H1 (cell line): ENCODE measurements around the gene COL6A2. TPM values are rescaled to one million over a fixed set of nuclear protein-coding genes. Genes with fewer than 3 reads are reported as not detected.

Experiments
- CTCF ChIA-PET: fragments of 300-600 bp; sonication (Branson Sonifier 250); formaldehyde crosslinking; loops from one replicate; lab custom pipeline; 2021; ENCODE audit not compliant: partially characterized antibody; lab: Charles Lee
- POLR2A ChIA-PET: fragments of 300-600 bp; sonication (Branson Sonifier 250); formaldehyde crosslinking; loops from one replicate; lab custom pipeline; 2021; ENCODE audit warnings: inconsistent platforms; ENCODE audit not compliant: partially characterized antibody; lab: Charles Lee
- DNase-seq, 2 experiments: peaks; one replicate each; pipeline versions ENCODE4 v3.0.0 to v3.0.0-alpha.2; 2010 to 2022; ENCODE audit warnings: low spot score in 2 of 2, low read depth in 1 of 2, mixed read lengths in 1 of 2
- FAIRE-seq: peaks from 2 replicates; lab custom pipeline; 2011; peaks lifted over from hg19 to GRCh38; lab: Jason Lieb, UNC
- H2AFZ ChIP-seq: 2 replicates; pipeline ENCODE4 v1.8.1; 2012; ENCODE audit warnings: low read length, inconsistent platforms
- H2AK5ac ChIP-seq: 2 replicates; pipeline ENCODE4 v1.6.1; 2013; ENCODE audit warnings: low read depth, low read length
- H2BK120ac ChIP-seq: replicated peaks from 2 replicates; pipeline ENCODE3; 2013; ENCODE audit warnings: low read depth, low read length, inconsistent platforms
- H2BK12ac ChIP-seq: 2 replicates; pipeline ENCODE4 v1.6.1; 2013; ENCODE audit warnings: low read depth, low read length
- H2BK15ac ChIP-seq: 2 replicates; pipeline ENCODE4 v1.6.1; 2013; ENCODE audit warnings: low read length
- H2BK20ac ChIP-seq: 2 replicates; pipeline ENCODE4 v1.6.1; 2013; ENCODE audit warnings: low read length
- H2BK5ac ChIP-seq: 2 replicates; pipeline ENCODE4 v1.6.1; 2013; ENCODE audit warnings: low read depth, low read length
- H3K14ac ChIP-seq: 2 replicates; pipeline ENCODE4 v1.6.1; 2013; ENCODE audit warnings: inconsistent platforms; ENCODE audit not compliant: insufficient read length
- H3K18ac ChIP-seq: 2 replicates; pipeline ENCODE4 v1.6.1; 2013; ENCODE audit warnings: low read length; ENCODE audit errors: extremely low read depth
- H3K23ac ChIP-seq: 2 replicates; pipeline ENCODE4 v1.6.1; 2013; ENCODE audit warnings: inconsistent platforms; ENCODE audit not compliant: insufficient read length
- H3K23me2 ChIP-seq: 2 replicates; pipeline ENCODE4 v1.6.1; 2013; ENCODE audit warnings: low read depth, low read length
- H3K27ac ChIP-seq: 2 replicates; pipeline ENCODE4 v1.6.1; 2011; ENCODE audit warnings: low read depth, low read length, inconsistent platforms
- H3K27me3 ChIP-seq, 4 experiments: replicated peaks in 1 of 4; 1 replicate in 1 of 4; 2 replicates in 3 of 4; pipeline versions ENCODE4 v1.6.1 to v1.8.1; 2011 to 2013; ENCODE audit warnings: low read length in 3 of 4, mild to moderate bottlenecking in 3 of 4, inconsistent platforms in 2 of 4, mixed read lengths in 2 of 4, moderate library complexity in 1 of 4; ENCODE audit not compliant: control insufficient read depth in 3 of 4, insufficient read depth in 3 of 4; ENCODE audit errors: extremely low read depth in 1 of 4
- H3K36me3 ChIP-seq, 4 experiments: 2 replicates each; pipeline versions ENCODE4 v1.6.1 to v1.8.1; 2011 to 2013; ENCODE audit warnings: mild to moderate bottlenecking in 4 of 4, low read length in 3 of 4, moderate library complexity in 2 of 4, control low read depth in 1 of 4, inconsistent platforms in 1 of 4; ENCODE audit not compliant: insufficient read depth in 4 of 4, control insufficient read depth in 2 of 4
- H3K4ac ChIP-seq: replicated peaks from 2 replicates; pipeline ENCODE3; 2013; ENCODE audit warnings: low read length, low read depth, mixed read lengths, inconsistent platforms; ENCODE audit not compliant: insufficient read length
- H3K4me1 ChIP-seq, 4 experiments: replicated peaks in 1 of 4; 1 replicate in 1 of 4; 2 replicates in 3 of 4; pipeline versions ENCODE4 v1.6.1 to v1.8.1; 2011 to 2013; ENCODE audit warnings: low read length in 3 of 4, inconsistent platforms in 2 of 4, mixed read lengths in 1 of 4; ENCODE audit not compliant: insufficient read depth in 4 of 4, control insufficient read depth in 3 of 4
- H3K4me2 ChIP-seq, 2 experiments: 2 replicates each; pipeline versions ENCODE4 v1.6.1 to v1.8.1; 2011 to 2013; ENCODE audit warnings: low read depth in 2 of 2, low read length in 2 of 2, control low read depth in 1 of 2, inconsistent platforms in 1 of 2, mild to moderate bottlenecking in 1 of 2; ENCODE audit not compliant: insufficient read depth in 1 of 2
- H3K4me3 ChIP-seq, 4 experiments: fragments of 200-600, 300-600 bp in 1 of 4; sonication (generic), shearing (Covaris generic), sonication (Bioruptor Twin) in 1 of 4; 2 replicates each; pipeline versions ENCODE4 v1.5.1 to v1.8.1; 2011 to 2016; ENCODE audit warnings: low read length in 4 of 4, low read depth in 3 of 4, control low read depth in 2 of 4, inconsistent platforms in 2 of 4, mild to moderate bottlenecking in 2 of 4, mixed read lengths in 1 of 4, moderate library complexity in 1 of 4; ENCODE audit not compliant: insufficient read depth in 2 of 4; ENCODE audit errors: extremely low read depth in 1 of 4
- H3K56ac ChIP-seq: replicated peaks from 2 replicates; pipeline ENCODE3; 2013; ENCODE audit warnings: low read depth, mild to moderate bottlenecking, mixed read lengths, low read length, inconsistent platforms; ENCODE audit not compliant: insufficient read length
- H3K79me1 ChIP-seq: 2 replicates; pipeline ENCODE4 v1.6.1; 2013; ENCODE audit warnings: low read depth, low read length, control low read depth
- H3K79me2 ChIP-seq, 2 experiments: 2 replicates each; pipeline versions ENCODE4 v1.6.1 to v1.8.1; 2012 to 2013; ENCODE audit warnings: low read length in 2 of 2, mild to moderate bottlenecking in 2 of 2, inconsistent platforms in 1 of 2; ENCODE audit not compliant: insufficient read depth in 2 of 2, control insufficient read depth in 1 of 2
- H3K9ac ChIP-seq, 4 experiments: replicated peaks in 1 of 4; 1 replicate in 1 of 4; 2 replicates in 3 of 4; pipeline versions ENCODE4 v1.6.1 to v1.8.1; 2011 to 2013; ENCODE audit warnings: low read depth in 3 of 4, low read length in 3 of 4, control low read depth in 2 of 4, mild to moderate bottlenecking in 2 of 4, moderate library complexity in 2 of 4, inconsistent platforms in 1 of 4; ENCODE audit errors: extremely low read depth in 1 of 4
- H3K9me3 ChIP-seq, 2 experiments: 2 replicates each; pipeline versions ENCODE4 v1.6.1 to v1.8.1; 2012 to 2013; ENCODE audit warnings: mild to moderate bottlenecking in 2 of 2, moderate library complexity in 2 of 2, control low read depth in 1 of 2, inconsistent platforms in 1 of 2, low read depth in 1 of 2, low read length in 1 of 2, mixed read lengths in 1 of 2; ENCODE audit not compliant: insufficient read depth in 2 of 2
- H4K20me1 ChIP-seq, 2 experiments: replicated peaks in 1 of 2; 2 replicates each; pipeline versions ENCODE3 to v1.8.1; 2011 to 2013; ENCODE audit warnings: inconsistent platforms in 2 of 2, low read length in 2 of 2, mild to moderate bottlenecking in 1 of 2; ENCODE audit not compliant: insufficient read depth in 2 of 2, control insufficient read depth in 1 of 2
- H4K5ac ChIP-seq: 2 replicates; pipeline ENCODE4 v1.6.1; 2013; ENCODE audit warnings: low read length, low read depth, mixed read lengths, inconsistent platforms; ENCODE audit not compliant: insufficient read length
- H4K8ac ChIP-seq: 2 replicates; pipeline ENCODE4 v1.8.0; 2013; ENCODE audit warnings: mild to moderate bottlenecking, moderate library complexity, low read length, inconsistent platforms; ENCODE audit not compliant: insufficient read depth; ENCODE audit errors: extremely low read depth
- H4K91ac ChIP-seq: replicated peaks from 2 replicates; pipeline ENCODE3; 2013; ENCODE audit warnings: low read length, mixed read lengths, inconsistent platforms; ENCODE audit not compliant: insufficient read length
- ASH2L ChIP-seq: fragments of 200-600, 300-600 bp; sonication (generic); IDR thresholded peaks from one replicate; pipeline ENCODE4 v1.7.1; 2017; ENCODE audit warnings: low read length
- ATF2 ChIP-seq: IDR thresholded peaks from 2 replicates; pipeline ENCODE4 v1.6.1; 2012; ENCODE audit warnings: low read length, inconsistent platforms
- CBX5 ChIP-seq: fragments of 300-800, 300-1000 bp; sonication (generic); IDR thresholded peaks from 2 replicates; pipeline ENCODE4 v1.7.1; 2016; ENCODE audit warnings: antibody characterized with exemption, low read length, low read depth
- CBX8 ChIP-seq: fragments of 300-800, 300-1000 bp; sonication (generic); IDR thresholded peaks from 2 replicates; pipeline ENCODE4 v1.7.1; 2016; ENCODE audit warnings: low read depth, low read length, borderline replicate concordance
- CEBPB ChIP-seq: IDR thresholded peaks from 2 replicates; pipeline ENCODE4 v1.6.1; 2012; ENCODE audit warnings: low read depth, low read length
- GTF2F1 ChIP-seq: IDR thresholded peaks from 2 replicates; pipeline ENCODE4 v1.6.1; 2012; ENCODE audit warnings: low read depth, low read length, improper control_type of control experiment, borderline replicate concordance
- MAFK ChIP-seq: IDR thresholded peaks from 2 replicates; pipeline ENCODE4 v1.6.1; 2012; ENCODE audit warnings: low read depth, mild to moderate bottlenecking, improper control_type of control experiment, low read length
- POU5F1 ChIP-seq: IDR thresholded peaks from 2 replicates; pipeline ENCODE4 v1.6.1; 2011; ENCODE audit warnings: low read depth, mild to moderate bottlenecking, low read length, moderate library complexity
- RXRA ChIP-seq: IDR thresholded peaks from 2 replicates; pipeline ENCODE4 v1.6.1; 2011; ENCODE audit warnings: low read depth, mild to moderate bottlenecking, low read length, moderate library complexity; ENCODE audit not compliant: insufficient read depth
- TAF1 ChIP-seq: IDR thresholded peaks from 2 replicates; pipeline ENCODE4 v1.6.1; 2011; ENCODE audit warnings: mild to moderate bottlenecking, low read depth, low read length
- ZNF274 ChIP-seq: IDR thresholded peaks from 2 replicates; pipeline ENCODE4 v1.7.0; 2012; ENCODE audit warnings: low read length, borderline replicate concordance; ENCODE audit errors: extremely low read depth
- WGBS, 2 experiments: shearing (Covaris generic) in 1 of 2; methylation state at CpG; one replicate each; pipeline versions ENCODE4 v1.1.6 to v1.1.7; 2013 to 2015; ENCODE audit warnings: low lambda C conversion rate in 2 of 2, mixed read lengths in 2 of 2, inconsistent platforms in 1 of 2, low coverage in 1 of 2, missing lambda C conversion rate in 1 of 2; ENCODE audit not compliant: insufficient replicate concordance in 2 of 2, insufficient coverage in 1 of 2, insufficient read length in 1 of 2; ENCODE audit errors: extremely low coverage in 1 of 2, missing lambda C conversion rate in 1 of 2; 5-methylcytosine and 5-hydroxymethylcytosine counted together
- polyA plus RNA-seq, 7 experiments: library from polyadenylated mRNA; depleted of rRNA in 3 of 7; stranded (reverse) in 5 of 7; unstranded in 2 of 7; fragments of >200 nt in 5 of 7; fragments of 200-250 nt in 2 of 7; gene quantifications; 1 replicate in 5 of 7; 2 replicates in 1 of 7; 4 replicates in 1 of 7; pipeline versions ENCODE4 v1.2.1 to v1.2.3, GENCODE V29; 2011 to 2013; ENCODE audit warnings: missing spikeins in 2 of 7, mixed read lengths in 2 of 7
- total RNA-seq: library from RNA; stranded (reverse); fragmentation: NEBNext Ultra II Directional; extraction: Animal tissue kit (Norgen Biotek cat#: 25700); gene quantifications from 2 replicates; pipeline ENCODE4 v1.2.1, GENCODE V29; 2021
- TF ChIP-seq, protein P1 (sequence below): IDR thresholded peaks from 2 replicates; pipeline ENCODE4 v1.6.1; 2012; ENCODE audit warnings: inconsistent platforms

Gene COL6A2
- total and polyA plus RNA-seq, 2 of the 8 experiments (the other 6 are each of a cell fraction or from before 2014, with no cell fraction given): 60.1 to 62.7 TPM

GRCh38 chr21:46150073-46150472, 52.2 kb downstream of the COL6A2 start:
- no peak for FAIRE-seq
- no peak overlapping the region; the same call in 1 of the 2 replicates for H3K18ac ChIP-seq
- no peaks in the 10 kb centered on the region for H4K20me1 ChIP-seq
- no peak overlapping the region for H2BK120ac ChIP-seq
- no peak overlapping the region for H3K4me3 ChIP-seq
- H4K8ac ChIP-seq: peak overlapping the region; percentile 45
- H3K23me2 ChIP-seq: no peaks in the 10 kb centered on the region
- no peaks in the 10 kb centered on the region; a peak in 1 of 8 replicates for H3K36me3 ChIP-seq
- no peak overlapping the region for H3K56ac ChIP-seq
- H3K27me3 ChIP-seq: no peaks in the 10 kb centered on the region
- H4K91ac ChIP-seq: peak overlapping the region; percentile 81
- H2BK15ac ChIP-seq: 0 out of 2 replicates have a peak overlapping the region, but pooled peaks have one; percentile 8
- peaks cover 0 to 24% (median 15%) of the 10 kb centered on the region in 4 experiments; a peak in 5 of 7 replicates for H3K4me1 ChIP-seq
- H3K4ac ChIP-seq: no peak overlapping the region
- H3K79me1 ChIP-seq: no peaks in the 10 kb centered on the region
- 0 out of 2 replicates have a peak overlapping the region, but pooled peaks have one; percentile 33 for H2BK12ac ChIP-seq
- WGBS, 2 experiments: 97% methylated on average over 11 of the region's 19 CpGs; no CpG with 5 or more reads in 1 of the 2 experiments
- ChIA-PET POLR2A (interaction anchor here (3.5 kb wide), 1 partner anchor 8 kb away, joined by 12 read pairs; no protein-coding TSS in a partner anchor), CTCF (interaction anchor here (0.8 to 1.9 kb wide), 4 partner anchors 11 to 180 kb away, joined by 3 to 7 read pairs (median 4); no protein-coding TSS in a partner anchor)
- H3K9me3 ChIP-seq: peaks cover 0 to 4% of the 10 kb centered on the region in 2 experiments; a peak in 1 of 4 replicates
- H2BK5ac ChIP-seq: 0 out of 2 replicates have a peak overlapping the region, but pooled peaks have one; percentile 9
- no peak overlapping the region for H3K23ac ChIP-seq
- H2BK20ac ChIP-seq: no peak overlapping the region
- no peak overlapping the region for H3K4me2 ChIP-seq
- H3K79me2 ChIP-seq: no peaks in the 10 kb centered on the region
- no peak overlapping the region for H3K27ac ChIP-seq
- no peak overlapping the region for H4K5ac ChIP-seq
- H3K9ac ChIP-seq: no peak overlapping the region
- no peak overlapping the region for H2AK5ac ChIP-seq
- H2AFZ ChIP-seq: no peak overlapping the region
- DNase-seq: no peak
- H3K14ac ChIP-seq: no peak overlapping the region
- TF ChIP-seq ASH2L (no peak), TAF1 (no peak), GTF2F1 (no peak), POU5F1 (no peak), ATF2 (no peak), CBX8 (no peak), ZNF274 (no peak), CEBPB (no peak), RXRA (no peak), CBX5 (no peak), MAFK (no peak)
- TF ChIP-seq, protein P1, sequence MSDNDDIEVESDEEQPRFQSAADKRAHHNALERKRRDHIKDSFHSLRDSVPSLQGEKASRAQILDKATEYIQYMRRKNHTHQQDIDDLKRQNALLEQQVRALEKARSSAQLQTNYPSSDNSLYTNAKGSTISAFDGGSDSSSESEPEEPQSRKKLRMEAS: no peak
